DOHH2 (cell line): ENCODE data around the gene CORO1C.

Experiments
- EZH2phosphoT487 ChIP-seq: fragments of 200-600 bp; sonication (generic); IDR thresholded peaks from 2 replicates; pipeline ENCODE4 v1.6.1; 2017; ENCODE audit warnings: borderline replicate concordance, mild to moderate bottlenecking, antibody characterized with exemption, low read length, moderate library complexity, mixed read lengths
- TF ChIP-seq, protein P1 (sequence below): fragments of 200-600 bp; sonication (generic); IDR thresholded peaks from one replicate; pipeline ENCODE4 v1.5.1; 2014; ENCODE audit warnings: antibody characterized with exemption, mild to moderate bottlenecking, low read depth, low read length; ENCODE audit not compliant: poor library complexity, severe bottlenecking

DNA sequence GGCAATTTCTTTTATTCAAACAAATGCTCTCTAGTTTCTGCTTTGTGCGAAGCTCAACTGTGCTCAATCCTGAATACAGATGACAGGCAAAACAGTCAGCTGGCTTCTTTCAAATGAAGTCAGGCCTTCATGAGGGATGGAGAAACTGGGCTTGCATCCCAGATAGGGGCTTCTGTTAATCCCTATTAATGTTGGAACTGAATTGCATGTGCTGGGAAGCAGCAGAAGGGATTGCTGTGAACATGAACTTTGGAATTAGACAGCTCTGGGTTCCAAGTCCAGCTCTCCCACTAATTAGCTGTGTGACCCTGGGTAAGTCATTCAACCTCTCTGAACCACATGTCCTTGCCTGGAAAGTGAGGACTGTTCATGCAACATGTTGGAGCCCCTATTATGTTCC, 21.1 kb upstream of the CORO1C start:
- TF ChIP-seq, protein P1, sequence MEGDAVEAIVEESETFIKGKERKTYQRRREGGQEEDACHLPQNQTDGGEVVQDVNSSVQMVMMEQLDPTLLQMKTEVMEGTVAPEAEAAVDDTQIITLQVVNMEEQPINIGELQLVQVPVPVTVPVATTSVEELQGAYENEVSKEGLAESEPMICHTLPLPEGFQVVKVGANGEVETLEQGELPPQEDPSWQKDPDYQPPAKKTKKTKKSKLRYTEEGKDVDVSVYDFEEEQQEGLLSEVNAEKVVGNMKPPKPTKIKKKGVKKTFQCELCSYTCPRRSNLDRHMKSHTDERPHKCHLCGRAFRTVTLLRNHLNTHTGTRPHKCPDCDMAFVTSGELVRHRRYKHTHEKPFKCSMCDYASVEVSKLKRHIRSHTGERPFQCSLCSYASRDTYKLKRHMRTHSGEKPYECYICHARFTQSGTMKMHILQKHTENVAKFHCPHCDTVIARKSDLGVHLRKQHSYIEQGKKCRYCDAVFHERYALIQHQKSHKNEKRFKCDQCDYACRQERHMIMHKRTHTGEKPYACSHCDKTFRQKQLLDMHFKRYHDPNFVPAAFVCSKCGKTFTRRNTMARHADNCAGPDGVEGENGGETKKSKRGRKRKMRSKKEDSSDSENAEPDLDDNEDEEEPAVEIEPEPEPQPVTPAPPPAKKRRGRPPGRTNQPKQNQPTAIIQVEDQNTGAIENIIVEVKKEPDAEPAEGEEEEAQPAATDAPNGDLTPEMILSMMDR = no peak
- TF ChIP-seq EZH2phosphoT487 = no peak
